GM21786 (cell line): Measurements from ENCODE around the gene GPHB5.

Experiments used
- ATAC-seq: cut with Tn5 transposase; IDR thresholded peaks from one replicate; pipeline ENCODE4 v1.9.1; 2021; ENCODE audit not compliant: unreplicated experiment

Gene GPHB5

GRCh38 chr14:63267171-63267570 is 51.6 kb downstream of the GPHB5 start:
- ATAC-seq, result no peak

DNA sequence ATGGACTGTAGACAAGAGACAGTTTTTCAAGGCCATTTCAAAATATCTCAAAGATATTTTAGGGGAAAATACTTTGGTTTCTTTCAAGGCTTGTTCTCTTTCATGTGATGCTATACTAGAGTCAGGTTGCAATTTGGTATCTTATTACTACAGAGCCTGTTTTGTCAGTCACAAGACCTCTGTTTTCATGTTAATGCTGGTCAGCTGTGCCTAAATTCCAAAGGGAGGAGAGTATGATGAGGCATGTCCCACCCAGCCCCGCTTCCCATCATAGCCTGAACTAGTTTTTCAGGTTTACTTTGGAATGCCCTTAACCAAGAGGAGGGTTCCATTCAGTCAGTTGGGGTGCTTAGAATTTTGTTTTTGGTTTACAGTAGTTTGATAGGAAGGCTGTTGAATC is 52.6 kb downstream of the GPHB5 start:
- ATAC-seq, result no peak
